ENCODE results near the gene SF3A1. TPM values are rescaled to one million over a fixed set of nuclear protein-coding genes. Genes with fewer than 3 reads are reported as not detected.
A peak's percentile ranks its signal among the peaks of the same experiment; 100 is the strongest.

SF3A1 gene
- total RNA-seq, 1 experiment from 2014 or later, result 133 TPM

GRCh38 chr22:30386960-30387827 is 30.5 kb upstream of the SF3A1 start, which contains the start of gene RNF215:
TSS of gene RNF215 (minus strand) at chr22:30387411. CDS start at chr22:30387313, 98 bp downstream.
- DNase-seq (ENCODE audit: low read depth), result peak; percentile 51

- no peak for DNase-seq (ENCODE audit: low read depth)
Measured at GRCh38 chr22:30386608-30386959, 29.9 kb upstream of the SF3A1 start.

- no peak for DNase-seq (ENCODE audit: low read depth)
Measured at GRCh38 chr22:30385942-30386341, 29.2 kb upstream of the SF3A1 start.

- no peak for DNase-seq (ENCODE audit: low read depth)
Measured at GRCh38 chr22:30383061-30383460, 26.4 kb upstream of the SF3A1 start.

GRCh38 chr22:30382340-30382739 is 25.6 kb upstream of the SF3A1 start:
- DNase-seq (ENCODE audit: low read depth), result no peak

- no peak for DNase-seq (ENCODE audit: low read depth)
Measured at GRCh38 chr22:30381264-30381663, 24.6 kb upstream of the SF3A1 start.

- no peak for DNase-seq (ENCODE audit: low read depth)
Measured at GRCh38 chr22:30380011-30380410, 23.3 kb upstream of the SF3A1 start.

- DNase-seq (ENCODE audit: low read depth), result no peak
Measured at GRCh38 chr22:30375312-30375849, 18.7 kb upstream of the SF3A1 start.

- DNase-seq (ENCODE audit: low read depth), result no peak
Measured at GRCh38 chr22:30373331-30374325, 16.9 kb upstream of the SF3A1 start.

- DNase-seq (ENCODE audit: low read depth), result no peak
Measured at GRCh38 chr22:30372915-30373314, 16.2 kb upstream of the SF3A1 start.

GRCh38 chr22:30371981-30372380 is 15.3 kb upstream of the SF3A1 start:
- no peak for DNase-seq (ENCODE audit: low read depth)

GRCh38 chr22:30371321-30371720 is 14.6 kb upstream of the SF3A1 start:
- DNase-seq (ENCODE audit: low read depth), result no peak

- no peak for DNase-seq (ENCODE audit: low read depth)
Measured at GRCh38 chr22:30370641-30371230, 14.0 kb upstream of the SF3A1 start.

GRCh38 chr22:30368420-30368819 is 11.7 kb upstream of the SF3A1 start:
- no peak for DNase-seq (ENCODE audit: low read depth)

- DNase-seq (ENCODE audit: low read depth), result no peak
Measured at GRCh38 chr22:30365891-30366290, 9.2 kb upstream of the SF3A1 start.

- DNase-seq (ENCODE audit: low read depth), result no peak
Measured at GRCh38 chr22:30362651-30363281, 6.1 kb upstream of the SF3A1 start.

- DNase-seq (ENCODE audit: low read depth), result no peak
Measured at GRCh38 chr22:30361916-30362650, 5.4 kb upstream of the SF3A1 start.

- DNase-seq (ENCODE audit: low read depth), result no peak
Measured at GRCh38 chr22:30358541-30358940, 1.8 kb upstream of the SF3A1 start.

GRCh38 chr22:30357650-30358215 is 1.0 kb upstream of the SF3A1 start:
- no peak for DNase-seq (ENCODE audit: low read depth)

GRCh38 chr22:30357236-30357570 is 509 bp upstream of the SF3A1 start:
- no peak for DNase-seq (ENCODE audit: low read depth)
